ENCODE data around the gene PDZD7.

DNA sequence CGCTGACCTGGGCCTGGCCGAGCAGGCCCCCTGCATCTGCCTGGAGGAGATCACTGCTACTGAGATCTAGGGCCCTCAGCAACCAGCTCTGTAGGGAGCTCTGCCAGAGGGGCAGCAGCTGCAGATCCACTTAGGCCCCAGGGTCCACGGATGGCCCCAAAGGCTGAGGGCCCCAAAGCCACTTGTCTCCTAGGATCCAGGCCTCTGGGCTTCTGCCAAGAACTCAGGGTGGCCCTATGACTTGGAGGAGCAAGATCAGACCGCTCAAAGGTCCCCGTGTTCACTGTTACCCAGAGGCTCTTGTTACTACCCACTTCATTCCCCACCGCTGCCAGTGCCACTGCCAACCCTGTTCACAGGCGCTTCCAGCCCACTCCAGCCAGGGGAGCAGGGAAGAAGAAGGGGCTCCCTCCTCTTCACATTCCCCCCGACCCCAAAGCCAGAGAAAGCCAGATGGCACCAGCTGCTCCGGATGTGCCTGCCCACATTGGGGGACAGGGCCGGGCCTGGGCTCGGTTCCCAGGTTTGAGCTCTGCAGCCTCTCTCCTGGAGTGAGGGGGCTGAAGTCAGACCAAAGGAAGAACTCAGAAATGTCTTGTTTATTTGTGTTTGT is 23.7 kb downstream of the PDZD7 start:
- TF ChIP-seq POLR2AphosphoS5 (IDR thresholded peaks at IDR 0.05; ENCODE audit: insufficient read depth, low read depth, low read length) (peak; percentile 17), EZH2 (IDR thresholded peaks at IDR 0.05; ENCODE audit: borderline replicate concordance, low read depth, low read length, severe bottlenecking) (no peak), POLR2A (IDR thresholded peaks at IDR 0.05; ENCODE audit: low read depth, low read length) (no peak), MYC (IDR thresholded peaks at IDR 0.05; ENCODE audit: low read depth, low read length) (no peak), JUN (IDR thresholded peaks at IDR 0.05; ENCODE audit: borderline replicate concordance, insufficient read depth, insufficient read length, low read depth) (no peak)
- TF ChIP-seq, protein P1, sequence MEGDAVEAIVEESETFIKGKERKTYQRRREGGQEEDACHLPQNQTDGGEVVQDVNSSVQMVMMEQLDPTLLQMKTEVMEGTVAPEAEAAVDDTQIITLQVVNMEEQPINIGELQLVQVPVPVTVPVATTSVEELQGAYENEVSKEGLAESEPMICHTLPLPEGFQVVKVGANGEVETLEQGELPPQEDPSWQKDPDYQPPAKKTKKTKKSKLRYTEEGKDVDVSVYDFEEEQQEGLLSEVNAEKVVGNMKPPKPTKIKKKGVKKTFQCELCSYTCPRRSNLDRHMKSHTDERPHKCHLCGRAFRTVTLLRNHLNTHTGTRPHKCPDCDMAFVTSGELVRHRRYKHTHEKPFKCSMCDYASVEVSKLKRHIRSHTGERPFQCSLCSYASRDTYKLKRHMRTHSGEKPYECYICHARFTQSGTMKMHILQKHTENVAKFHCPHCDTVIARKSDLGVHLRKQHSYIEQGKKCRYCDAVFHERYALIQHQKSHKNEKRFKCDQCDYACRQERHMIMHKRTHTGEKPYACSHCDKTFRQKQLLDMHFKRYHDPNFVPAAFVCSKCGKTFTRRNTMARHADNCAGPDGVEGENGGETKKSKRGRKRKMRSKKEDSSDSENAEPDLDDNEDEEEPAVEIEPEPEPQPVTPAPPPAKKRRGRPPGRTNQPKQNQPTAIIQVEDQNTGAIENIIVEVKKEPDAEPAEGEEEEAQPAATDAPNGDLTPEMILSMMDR (IDR thresholded peaks at IDR 0.05; ENCODE audit: extremely low read depth in 1 of 2, insufficient read depth in 1 of 2, low read depth in 1 of 2, low read length in 2 of 2) = no peak

Measured in endothelial cell of umbilical vein (primary cell).